ENCODE measurements around the gene ANXA2R.

DNA sequence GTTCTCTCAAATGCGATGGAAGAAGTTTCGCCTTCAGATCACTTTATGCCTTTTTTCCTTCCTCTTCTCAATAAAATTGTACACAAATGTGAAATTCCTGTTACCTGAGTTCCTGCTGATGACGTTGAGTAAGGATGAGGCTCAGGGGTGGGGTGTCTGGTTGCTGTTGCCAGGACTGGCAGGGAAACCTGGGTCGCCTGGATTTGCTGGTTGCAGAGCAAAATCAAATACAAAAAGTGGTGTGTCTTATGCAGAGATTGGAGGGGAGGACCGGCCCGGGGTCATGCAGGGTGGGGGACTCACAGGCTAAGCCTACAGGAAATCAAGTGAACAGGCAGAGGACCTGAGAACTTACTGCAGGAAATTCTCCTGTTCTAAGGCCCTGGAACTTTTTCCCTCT lies 39.2 kb downstream of the ANXA2R start:
- TF ChIP-seq POLR2A (IDR thresholded peaks at IDR 0.05), result no peak
- no peak for TF ChIP-seq CTCF (IDR thresholded peaks at IDR 0.05)
